ENCODE results near the gene SPAG6.

SPAG6 gene

GRCh38 chr10:22427890-22428571, 82.7 kb downstream of the SPAG6 start:
- TF ChIP-seq, protein P1, sequence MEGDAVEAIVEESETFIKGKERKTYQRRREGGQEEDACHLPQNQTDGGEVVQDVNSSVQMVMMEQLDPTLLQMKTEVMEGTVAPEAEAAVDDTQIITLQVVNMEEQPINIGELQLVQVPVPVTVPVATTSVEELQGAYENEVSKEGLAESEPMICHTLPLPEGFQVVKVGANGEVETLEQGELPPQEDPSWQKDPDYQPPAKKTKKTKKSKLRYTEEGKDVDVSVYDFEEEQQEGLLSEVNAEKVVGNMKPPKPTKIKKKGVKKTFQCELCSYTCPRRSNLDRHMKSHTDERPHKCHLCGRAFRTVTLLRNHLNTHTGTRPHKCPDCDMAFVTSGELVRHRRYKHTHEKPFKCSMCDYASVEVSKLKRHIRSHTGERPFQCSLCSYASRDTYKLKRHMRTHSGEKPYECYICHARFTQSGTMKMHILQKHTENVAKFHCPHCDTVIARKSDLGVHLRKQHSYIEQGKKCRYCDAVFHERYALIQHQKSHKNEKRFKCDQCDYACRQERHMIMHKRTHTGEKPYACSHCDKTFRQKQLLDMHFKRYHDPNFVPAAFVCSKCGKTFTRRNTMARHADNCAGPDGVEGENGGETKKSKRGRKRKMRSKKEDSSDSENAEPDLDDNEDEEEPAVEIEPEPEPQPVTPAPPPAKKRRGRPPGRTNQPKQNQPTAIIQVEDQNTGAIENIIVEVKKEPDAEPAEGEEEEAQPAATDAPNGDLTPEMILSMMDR (IDR thresholded peaks at IDR 0.05; ENCODE audit: control extremely low read depth, extremely low read depth, low read depth, missing control alignments), result no peak
- no peak for DNase-seq (ENCODE audit: extremely low spot score)
- ChIA-PET POLR2A (no interaction called here), CTCF (no interaction called here)

GRCh38 chr10:22429146-22429545, 83.8 kb downstream of the SPAG6 start:
- TF ChIP-seq, protein P1 (IDR thresholded peaks at IDR 0.05; ENCODE audit: control extremely low read depth, extremely low read depth, low read depth, missing control alignments), result no peak
- CTCF ChIA-PET, result interaction anchor here (0.9 to 1.5 kb wide), 4 partner anchors 10 to 438 kb away, joined by 3 read pairs; no protein-coding TSS in a partner anchor
- DNase-seq (ENCODE audit: extremely low spot score), result no peak
- POLR2A ChIA-PET, result no interaction called here

DNA sequence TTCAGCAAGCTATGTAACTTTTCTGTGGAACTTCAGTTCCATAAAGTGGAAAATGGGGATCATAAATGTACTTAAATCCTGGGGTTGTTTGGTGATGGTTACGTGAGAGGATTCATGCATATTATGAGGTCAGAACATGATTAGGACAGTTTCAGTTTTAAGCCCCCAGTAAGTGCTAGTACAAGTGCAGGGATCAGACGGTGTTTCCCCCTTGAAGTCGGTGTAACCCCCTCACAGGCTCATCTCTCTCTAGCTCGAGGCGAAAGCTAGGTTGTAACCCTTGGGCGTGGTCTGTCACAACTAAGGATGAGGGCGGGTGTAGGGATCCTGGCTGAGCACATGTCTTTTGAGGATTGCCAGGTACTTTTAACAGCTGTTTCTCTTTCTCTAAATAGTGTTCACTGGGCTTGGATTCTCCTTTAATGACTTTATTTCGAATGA, 84.7 kb downstream of the SPAG6 start:
- ChIA-PET CTCF (interaction anchor here (1.2 to 1.5 kb wide), 3 partner anchors 29 to 439 kb away, joined by 3 read pairs; no protein-coding TSS in a partner anchor), POLR2A (no interaction called here)
- no peak for DNase-seq (ENCODE audit: extremely low spot score)
- TF ChIP-seq, protein P1 (IDR thresholded peaks at IDR 0.05; ENCODE audit: control extremely low read depth, extremely low read depth, low read depth, missing control alignments), result no peak

DNA sequence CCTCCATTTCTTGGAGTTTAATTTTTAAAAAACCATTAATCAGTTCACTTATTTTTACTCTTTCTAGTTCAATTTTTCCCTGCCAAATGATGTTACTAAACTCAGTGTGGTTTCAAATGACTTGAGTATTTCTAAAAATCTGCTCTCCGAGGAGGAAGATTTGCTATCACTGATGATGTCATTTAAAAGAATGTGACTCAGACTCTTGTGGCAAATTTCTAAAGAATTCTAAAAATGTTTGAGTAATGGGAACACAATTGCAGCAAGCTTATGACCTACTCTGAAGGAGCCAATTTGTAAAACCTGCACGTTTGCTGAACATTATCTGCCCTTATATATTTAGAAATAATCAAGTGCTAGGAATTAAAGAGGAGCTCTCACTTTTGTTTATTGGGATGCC, 88.6 kb downstream of the SPAG6 start:
- TF ChIP-seq, protein P1 (IDR thresholded peaks at IDR 0.05; ENCODE audit: control extremely low read depth, extremely low read depth, low read depth, missing control alignments), result no peak
- POLR2A ChIA-PET, result no interaction called here
- CTCF ChIA-PET, result interaction anchor here (1.6 kb wide), 2 partner anchors 8 to 10 kb away, joined by 3 read pairs; no protein-coding TSS in a partner anchor
- DNase-seq (ENCODE audit: extremely low spot score), result no peak

DNA sequence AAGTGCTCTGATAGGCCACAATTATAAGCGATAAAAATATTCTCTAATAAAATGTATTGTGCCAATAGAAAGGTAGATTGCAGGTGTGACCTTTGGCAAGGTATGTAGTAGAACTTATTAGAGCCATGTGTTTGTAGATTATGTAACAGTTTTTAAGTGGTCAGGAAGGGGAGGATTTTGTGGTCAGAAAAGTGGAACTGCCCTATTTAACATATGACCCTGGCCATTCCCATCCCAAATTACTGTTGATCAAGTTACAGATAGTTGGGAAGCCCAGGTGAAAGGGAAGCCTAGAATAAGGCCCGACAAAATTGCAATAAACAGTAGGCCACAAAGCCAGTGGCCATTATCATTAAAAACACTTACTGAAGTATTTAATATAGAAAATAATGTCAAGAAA, 89.2 kb downstream of the SPAG6 start:
- TF ChIP-seq, protein P1 (IDR thresholded peaks at IDR 0.05; ENCODE audit: control extremely low read depth, extremely low read depth, low read depth, missing control alignments), result no peak
- DNase-seq (ENCODE audit: extremely low spot score), result no peak
- CTCF ChIA-PET, result interaction anchor here (0.9 to 1.6 kb wide), 3 partner anchors 9 to 11 kb away, joined by 3 read pairs; no protein-coding TSS in a partner anchor
- POLR2A ChIA-PET, result no interaction called here

- TF ChIP-seq, protein P1 (IDR thresholded peaks at IDR 0.05; ENCODE audit: control extremely low read depth, extremely low read depth, low read depth, missing control alignments), result no peak
- DNase-seq (ENCODE audit: extremely low spot score), result no peak
- ChIA-PET CTCF (no interaction called here), POLR2A (no interaction called here)
Observed at GRCh38 chr10:22435650-22436049, 90.4 kb downstream of the SPAG6 start.

Data from GM10248 (cell line).